ENCODE results near the gene PRDM16. TPM values are rescaled to one million over a fixed set of nuclear protein-coding genes. Genes with fewer than 3 reads are reported as not detected.

Gene PRDM16
- total and polyA plus RNA-seq, 2 of the 4 experiments (the other 2 are of a cell fraction), result 0.02 TPM; not detected in 1

GRCh38 chr1:3190256-3191041, 121.4 kb downstream of the PRDM16 start:
- Histone ChIP-seq H3K18ac (ENCODE audit: low read depth, low read length) (no peak overlapping the region), H3K56ac (ENCODE audit: extremely low read depth, insufficient read depth, low read length) (no peak overlapping the region), H4K91ac (ENCODE audit: insufficient read depth, low read depth, low read length) (no peak overlapping the region), H4K5ac (ENCODE audit: low read depth, low read length) (no peak overlapping the region), H3K4ac (ENCODE audit: low read depth, low read length) (no peak overlapping the region), H3K4me2 (ENCODE audit: low read depth, low read length) (no peak overlapping the region), H3K4me1 (ENCODE audit: control insufficient read depth, insufficient read depth, low read length) (no peaks in the 10 kb centered on the region), H3K4me3 (ENCODE audit: insufficient read depth, low read depth, low read length) (no peak overlapping the region), H3K23ac (ENCODE audit: low read depth, low read length) (no peak overlapping the region), H3K27me3 (ENCODE audit: control insufficient read depth, insufficient read depth, low read length) (no peaks in the 10 kb centered on the region), H2AK9ac (replicated peaks; ENCODE audit: low read depth, low read length, poor library complexity) (no peak overlapping the region), H2AFZ (replicated peaks; ENCODE audit: low read length, poor library complexity) (no peak overlapping the region), H3K27ac (ENCODE audit: insufficient read depth, low read length) (no peak overlapping the region), H4K20me1 (ENCODE audit: insufficient read depth, low read length) (no peaks in the 10 kb centered on the region), H3K36me3 (ENCODE audit: control insufficient read depth, insufficient read depth, low read length) (no peaks in the 10 kb centered on the region), H2BK120ac (ENCODE audit: low read depth, low read length) (no peak overlapping the region), H3K9me3 (ENCODE audit: control insufficient read depth, insufficient read depth, low read length) (peaks cover 61% of the 10 kb centered on the region), H3K79me1 (ENCODE audit: low read depth in 1 of 2, low read length in 2 of 2) (no peaks in the 10 kb centered on the region), H2BK20ac (ENCODE audit: low read depth, low read length) (no peak overlapping the region), H2BK15ac (ENCODE audit: low read depth, low read length) (no peak overlapping the region), H3K14ac (replicated peaks; ENCODE audit: low read depth, low read length) (no peak overlapping the region), H4K8ac (ENCODE audit: low read depth in 2 of 2, low read length in 2 of 2) (no peak overlapping the region), H3K9ac (ENCODE audit: low read depth, low read length) (no peak overlapping the region), H2BK5ac (ENCODE audit: low read depth, low read length, poor library complexity, severe bottlenecking) (no peak overlapping the region), H3K9me1 (ENCODE audit: insufficient read depth, low read length) (no peaks in the 10 kb centered on the region), H2AK5ac (ENCODE audit: low read depth, low read length) (no peak overlapping the region)
- dilution Hi-C loops (cut with HindIII; ENCODE audit: low sequenced_read_pairs, unreplicated experiment) (no loop called here), intact Hi-C loops (cut with micrococcal nuclease) (no loop called here), in situ Hi-C loops (cut with MboI; ENCODE audit: low sequenced_read_pairs) (no loop called here)
- no peak for DNase-seq
- no TSS peak for BruUV-seq (replicated peaks)
- CTCF ChIA-PET, result no interaction called here
- POLR2A ChIA-PET (ENCODE audit: unreplicated experiment), result no interaction called here
- ATAC-seq (ENCODE audit: low read depth), result no peak
- TF ChIP-seq RAD21 (IDR thresholded peaks at IDR 0.05; ENCODE audit: low read length) (no peak), RFX5 (IDR thresholded peaks at IDR 0.05; ENCODE audit: low read depth, low read length) (no peak), POLR2A (IDR thresholded peaks at IDR 0.05; ENCODE audit: low read depth, low read length) (no peak), FOS (IDR thresholded peaks at IDR 0.05; ENCODE audit: low read depth, low read length) (no peak), RCOR1 (IDR thresholded peaks at IDR 0.05; ENCODE audit: insufficient replicate concordance, low read length) (no peak), BHLHE40 (IDR thresholded peaks at IDR 0.05; ENCODE audit: low read depth, low read length) (no peak), NFE2L2 (IDR thresholded peaks at IDR 0.05; ENCODE audit: low read depth, low read length) (no peak), CTCF (conservative IDR thresholded peaks at IDR 0.05; ENCODE audit: low read depth, low read length) (no peak), MXI1 (IDR thresholded peaks at IDR 0.05; ENCODE audit: borderline replicate concordance, low read depth, low read length) (no peak), CHD1 (IDR thresholded peaks at IDR 0.05; ENCODE audit: low read depth, low read length) (no peak), CEBPB (IDR thresholded peaks at IDR 0.05; ENCODE audit: low read depth, low read length) (no peak), MAZ (IDR thresholded peaks at IDR 0.05; ENCODE audit: borderline replicate concordance, low read depth, low read length) (no peak), MAFK (IDR thresholded peaks at IDR 0.05; ENCODE audit: low read depth, low read length) (no peak), SMC3 (IDR thresholded peaks at IDR 0.05; ENCODE audit: low read depth, low read length) (no peak)
- TF ChIP-seq, protein P1, sequence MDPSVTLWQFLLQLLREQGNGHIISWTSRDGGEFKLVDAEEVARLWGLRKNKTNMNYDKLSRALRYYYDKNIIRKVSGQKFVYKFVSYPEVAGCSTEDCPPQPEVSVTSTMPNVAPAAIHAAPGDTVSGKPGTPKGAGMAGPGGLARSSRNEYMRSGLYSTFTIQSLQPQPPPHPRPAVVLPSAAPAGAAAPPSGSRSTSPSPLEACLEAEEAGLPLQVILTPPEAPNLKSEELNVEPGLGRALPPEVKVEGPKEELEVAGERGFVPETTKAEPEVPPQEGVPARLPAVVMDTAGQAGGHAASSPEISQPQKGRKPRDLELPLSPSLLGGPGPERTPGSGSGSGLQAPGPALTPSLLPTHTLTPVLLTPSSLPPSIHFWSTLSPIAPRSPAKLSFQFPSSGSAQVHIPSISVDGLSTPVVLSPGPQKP (IDR thresholded peaks at IDR 0.05; ENCODE audit: borderline replicate concordance, low read depth, low read length), result no peak
- TF ChIP-seq, protein P2, sequence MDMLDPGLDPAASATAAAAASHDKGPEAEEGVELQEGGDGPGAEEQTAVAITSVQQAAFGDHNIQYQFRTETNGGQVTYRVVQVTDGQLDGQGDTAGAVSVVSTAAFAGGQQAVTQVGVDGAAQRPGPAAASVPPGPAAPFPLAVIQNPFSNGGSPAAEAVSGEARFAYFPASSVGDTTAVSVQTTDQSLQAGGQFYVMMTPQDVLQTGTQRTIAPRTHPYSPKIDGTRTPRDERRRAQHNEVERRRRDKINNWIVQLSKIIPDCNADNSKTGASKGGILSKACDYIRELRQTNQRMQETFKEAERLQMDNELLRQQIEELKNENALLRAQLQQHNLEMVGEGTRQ (IDR thresholded peaks at IDR 0.05; ENCODE audit: low read depth, low read length), result no peak
- WGBS, 2 experiments (ENCODE audit: extremely low coverage in 2 of 2, insufficient read length in 1 of 2), result no CpG with 5 or more reads among the region's 32 CpGs
